Measurements from ENCODE around the gene PGS1.

GRCh38 chr17:78458091-78458490 is 79.6 kb downstream of the PGS1 start:
- TF ChIP-seq CEBPB (IDR thresholded peaks at IDR 0.05) (no peak), YY1 (IDR thresholded peaks at IDR 0.05; ENCODE audit: low read depth) (no peak), TAF1 (IDR thresholded peaks at IDR 0.05; ENCODE audit: low read depth) (no peak)
- TF ChIP-seq, protein P1, sequence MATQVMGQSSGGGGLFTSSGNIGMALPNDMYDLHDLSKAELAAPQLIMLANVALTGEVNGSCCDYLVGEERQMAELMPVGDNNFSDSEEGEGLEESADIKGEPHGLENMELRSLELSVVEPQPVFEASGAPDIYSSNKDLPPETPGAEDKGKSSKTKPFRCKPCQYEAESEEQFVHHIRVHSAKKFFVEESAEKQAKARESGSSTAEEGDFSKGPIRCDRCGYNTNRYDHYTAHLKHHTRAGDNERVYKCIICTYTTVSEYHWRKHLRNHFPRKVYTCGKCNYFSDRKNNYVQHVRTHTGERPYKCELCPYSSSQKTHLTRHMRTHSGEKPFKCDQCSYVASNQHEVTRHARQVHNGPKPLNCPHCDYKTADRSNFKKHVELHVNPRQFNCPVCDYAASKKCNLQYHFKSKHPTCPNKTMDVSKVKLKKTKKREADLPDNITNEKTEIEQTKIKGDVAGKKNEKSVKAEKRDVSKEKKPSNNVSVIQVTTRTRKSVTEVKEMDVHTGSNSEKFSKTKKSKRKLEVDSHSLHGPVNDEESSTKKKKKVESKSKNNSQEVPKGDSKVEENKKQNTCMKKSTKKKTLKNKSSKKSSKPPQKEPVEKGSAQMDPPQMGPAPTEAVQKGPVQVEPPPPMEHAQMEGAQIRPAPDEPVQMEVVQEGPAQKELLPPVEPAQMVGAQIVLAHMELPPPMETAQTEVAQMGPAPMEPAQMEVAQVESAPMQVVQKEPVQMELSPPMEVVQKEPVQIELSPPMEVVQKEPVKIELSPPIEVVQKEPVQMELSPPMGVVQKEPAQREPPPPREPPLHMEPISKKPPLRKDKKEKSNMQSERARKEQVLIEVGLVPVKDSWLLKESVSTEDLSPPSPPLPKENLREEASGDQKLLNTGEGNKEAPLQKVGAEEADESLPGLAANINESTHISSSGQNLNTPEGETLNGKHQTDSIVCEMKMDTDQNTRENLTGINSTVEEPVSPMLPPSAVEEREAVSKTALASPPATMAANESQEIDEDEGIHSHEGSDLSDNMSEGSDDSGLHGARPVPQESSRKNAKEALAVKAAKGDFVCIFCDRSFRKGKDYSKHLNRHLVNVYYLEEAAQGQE (IDR thresholded peaks at IDR 0.05; ENCODE audit: low read depth), result no peak
